GM19328 (cell line): ENCODE results near the gene NFKBIB.

Experiments used
- ATAC-seq: cut with Tn5 transposase; IDR thresholded peaks from one replicate; pipeline ENCODE4 v1.9.1; 2021; ENCODE audit warnings: mild to moderate bottlenecking, moderate library complexity; ENCODE audit not compliant: unreplicated experiment

NFKBIB gene

GRCh38 chr19:38953677-38954076, 53.9 kb downstream of the NFKBIB start:
- no peak for ATAC-seq

GRCh38 chr19:38956264-38956663, 56.5 kb downstream of the NFKBIB start:
- ATAC-seq = no peak

GRCh38 chr19:38958301-38958700, 58.5 kb downstream of the NFKBIB start:
- ATAC-seq = no peak
